H9 (cell line): ENCODE data around the gene SYP. TPM values are rescaled to one million over a fixed set of nuclear protein-coding genes. Genes with fewer than 3 reads are reported as not detected.
A peak's percentile ranks its signal among the peaks of the same experiment; 100 is the strongest.

Experiments
- DNase-seq: peaks from one replicate; pipeline ENCODE4 v3.0.0-alpha.2; 2017
- H2AFZ ChIP-seq: one replicate; pipeline ENCODE4 v1.6.1; 2013; ENCODE audit warnings: mild to moderate bottlenecking, low read length, control low read depth, moderate library complexity
- H2AK5ac ChIP-seq: 2 replicates; pipeline ENCODE4 v1.6.1; 2013; ENCODE audit warnings: low read length, control low read depth, mixed read lengths; ENCODE audit not compliant: insufficient read length
- H2BK120ac ChIP-seq: one replicate; pipeline ENCODE4 v1.6.1; 2013; ENCODE audit warnings: low read depth, mild to moderate bottlenecking, low read length, control low read depth, inconsistent platforms; ENCODE audit not compliant: poor library complexity, severe bottlenecking
- H2BK12ac ChIP-seq: 2 replicates; pipeline ENCODE4 v1.6.1; 2013; ENCODE audit warnings: low read length, control low read depth, mixed read lengths, low read depth; ENCODE audit not compliant: insufficient read length
- H2BK15ac ChIP-seq: 2 replicates; pipeline ENCODE4 v1.6.1; 2013; ENCODE audit warnings: low read depth, low read length, control low read depth
- H2BK20ac ChIP-seq: one replicate; pipeline ENCODE4 v1.6.1; 2013; ENCODE audit warnings: low read depth, mild to moderate bottlenecking, low read length, control low read depth, inconsistent platforms; ENCODE audit not compliant: poor library complexity, severe bottlenecking
- H2BK5ac ChIP-seq: 2 replicates; pipeline ENCODE4 v1.6.1; 2013; ENCODE audit warnings: low read length, control low read depth, mixed read lengths; ENCODE audit not compliant: insufficient read length
- H3K14ac ChIP-seq: 2 replicates; pipeline ENCODE4 v1.6.1; 2013; ENCODE audit warnings: low read length, control low read depth; ENCODE audit not compliant: insufficient read depth
- H3K18ac ChIP-seq: 2 replicates; pipeline ENCODE4 v1.6.1; 2013; ENCODE audit warnings: low read depth, mild to moderate bottlenecking, mixed read lengths, low read length, control low read depth; ENCODE audit not compliant: insufficient read length
- H3K23ac ChIP-seq: 2 replicates; pipeline ENCODE4 v1.6.1; 2013; ENCODE audit warnings: low read length, control low read depth, mixed read lengths, low read depth; ENCODE audit not compliant: insufficient read length
- H3K23me2 ChIP-seq: 2 replicates; pipeline ENCODE4 v1.6.1; 2013; ENCODE audit warnings: low read depth, mild to moderate bottlenecking, mixed read lengths, low read length, control low read depth; ENCODE audit not compliant: insufficient read length, poor library complexity, severe bottlenecking
- H3K27ac ChIP-seq: 2 replicates; pipeline ENCODE4 v1.5.1; 2013; ENCODE audit warnings: low read length, control low read depth, mixed read lengths, low read depth; ENCODE audit not compliant: insufficient read length
- H3K27me3 ChIP-seq: 2 replicates; pipeline ENCODE4 v1.6.1; 2013; ENCODE audit warnings: low read length, control low read depth, inconsistent platforms; ENCODE audit not compliant: insufficient read depth
- H3K4ac ChIP-seq: 2 replicates; pipeline ENCODE4 v1.6.1; 2013; ENCODE audit warnings: low read depth, mild to moderate bottlenecking, control low read depth, inconsistent platforms, low read length, moderate library complexity
- H3K4me1 ChIP-seq: 2 replicates; pipeline ENCODE4 v1.6.1; 2013; ENCODE audit warnings: low read length, control low read depth, inconsistent platforms; ENCODE audit not compliant: insufficient read depth
- H3K4me2 ChIP-seq: 2 replicates; pipeline ENCODE4 v1.6.1; 2013; ENCODE audit warnings: low read length, control low read depth, mixed read lengths; ENCODE audit not compliant: insufficient read length, insufficient read depth
- H3K56ac ChIP-seq: 2 replicates; pipeline ENCODE4 v1.6.1; 2013; ENCODE audit warnings: low read depth, mild to moderate bottlenecking, mixed read lengths, low read length, control low read depth; ENCODE audit not compliant: insufficient read length
- H3K79me1 ChIP-seq: 2 replicates; pipeline ENCODE4 v1.6.1; 2013; ENCODE audit warnings: low read depth, mild to moderate bottlenecking, moderate library complexity, low read length, control low read depth, inconsistent platforms; ENCODE audit not compliant: insufficient read depth, poor library complexity, severe bottlenecking
- H3K79me2 ChIP-seq: 2 replicates; pipeline ENCODE4 v1.6.1; 2013; ENCODE audit warnings: low read length, control low read depth, inconsistent platforms; ENCODE audit not compliant: insufficient read depth
- H3K9ac ChIP-seq: 2 replicates; pipeline ENCODE4 v1.6.1; 2013; ENCODE audit warnings: low read length, control low read depth, mixed read lengths; ENCODE audit not compliant: insufficient read length; ENCODE audit errors: extremely low read depth
- H3K9me3 ChIP-seq: one replicate; pipeline ENCODE4 v1.6.1; 2013; ENCODE audit warnings: low read depth, low read length, inconsistent platforms; ENCODE audit not compliant: control insufficient read depth
- H3T11ph ChIP-seq: one replicate; pipeline ENCODE4 v1.6.1; 2013; ENCODE audit warnings: mild to moderate bottlenecking, low read length, control low read depth, inconsistent platforms
- H4K20me1 ChIP-seq: one replicate; pipeline ENCODE4 v1.6.1; 2013; ENCODE audit not compliant: control insufficient read depth, insufficient read length, insufficient read depth
- H4K5ac ChIP-seq: 2 replicates; pipeline ENCODE4 v1.6.1; 2013; ENCODE audit warnings: low read depth, mild to moderate bottlenecking, mixed read lengths, low read length, control low read depth; ENCODE audit not compliant: insufficient read length
- H4K8ac ChIP-seq: replicated peaks from 2 replicates; pipeline ENCODE4 v1.6.1; 2013; ENCODE audit warnings: low read length, control low read depth, mixed read lengths, low read depth; ENCODE audit not compliant: insufficient read length
- H4K91ac ChIP-seq: 2 replicates; pipeline ENCODE4 v1.6.1; 2013; ENCODE audit warnings: low read depth, mild to moderate bottlenecking, moderate library complexity, mixed read lengths, low read length, control low read depth; ENCODE audit not compliant: insufficient read length
- H3K27ac Mint-ChIP-seq, 3 experiments: 2 replicates in 2 of 3; 3 replicates in 1 of 3; pipeline ENCODE4 v1.8.0; 2020 to 2021; ENCODE audit warnings: mixed read lengths in 3 of 3, mild to moderate bottlenecking in 1 of 3, moderate library complexity in 1 of 3
- H3K27me3 Mint-ChIP-seq: 2 replicates; pipeline ENCODE4 v1.8.0; 2021; ENCODE audit warnings: low read depth, mild to moderate bottlenecking, moderate library complexity, mixed read lengths
- H3K36me3 Mint-ChIP-seq, 3 experiments: 2 replicates in 2 of 3; 3 replicates in 1 of 3; pipeline ENCODE4 v1.8.0; 2020 to 2021; ENCODE audit warnings: low read depth in 3 of 3, mixed read lengths in 3 of 3; ENCODE audit not compliant: insufficient read depth in 1 of 3
- H3K4me1 Mint-ChIP-seq, 2 experiments: 2 replicates each; pipeline ENCODE4 v1.8.0; 2020; ENCODE audit warnings: mixed read lengths in 2 of 2
- H3K4me3 Mint-ChIP-seq, 2 experiments: 2 replicates in 1 of 2; 3 replicates in 1 of 2; pipeline ENCODE4 v1.8.0; 2020 to 2021; ENCODE audit warnings: mild to moderate bottlenecking in 2 of 2, mixed read lengths in 2 of 2, moderate library complexity in 1 of 2
- H3K9me3 Mint-ChIP-seq, 2 experiments: 2 replicates in 1 of 2; 3 replicates in 1 of 2; pipeline ENCODE4 v1.8.0; 2020; ENCODE audit warnings: mild to moderate bottlenecking in 2 of 2, mixed read lengths in 2 of 2, moderate library complexity in 1 of 2
- WGBS: extraction: QIAGEN DNeasy Blood & Tissue Kit; methylation state at CpG from one replicate; pipeline ENCODE4 v1.1.7; 2013; ENCODE audit warnings: missing lambda C conversion rate, low lambda C conversion rate, mixed read lengths; ENCODE audit not compliant: insufficient read length; ENCODE audit errors: extremely low coverage; 5-methylcytosine and 5-hydroxymethylcytosine counted together
- total RNA-seq: library from RNA; stranded (reverse); gene quantifications from 2 replicates; pipeline ENCODE4 v1.2.1, GENCODE V29; 2021
- TF ChIP-seq, protein P1 (sequence below): fragments of 200-600 bp; sonication (generic); conservative IDR thresholded peaks from 3 replicates; pipeline ENCODE4 v1.8.0; 2021; ENCODE audit warnings: antibody characterized with exemption, mild to moderate bottlenecking

Gene SYP
- total RNA-seq, 1 experiment from 2014 or later = 1.8 TPM

DNA sequence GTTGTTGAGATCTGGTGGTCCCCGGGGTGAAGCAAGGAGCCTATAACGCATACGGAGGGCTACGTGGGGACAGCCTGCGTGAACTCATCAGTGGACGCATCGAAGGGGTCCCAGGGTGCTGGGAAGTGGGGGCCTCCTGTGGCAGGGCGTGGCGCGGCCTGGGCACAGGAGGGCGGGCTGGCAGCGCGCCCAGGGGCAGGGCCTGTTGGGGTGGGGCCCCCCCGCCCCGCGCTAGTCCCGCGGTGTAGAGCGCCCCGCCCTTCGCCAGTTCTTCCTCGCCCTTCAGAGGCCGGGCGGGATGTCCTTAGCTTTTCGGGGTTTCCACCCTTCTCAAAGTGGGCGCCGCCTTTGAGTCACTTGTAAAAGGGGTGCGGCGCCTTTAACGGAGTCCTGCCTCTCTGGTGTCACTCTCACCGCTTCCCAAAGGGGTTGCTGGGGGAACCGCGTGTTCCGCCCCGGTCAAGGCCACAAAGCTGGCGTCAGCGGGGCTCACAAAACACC, 27.7 kb downstream of the SYP start:
- H2AFZ ChIP-seq = no peak overlapping the region
- peak overlapping the region; percentile 66 to 81 for H3K4me3 Mint-ChIP-seq
- no peak overlapping the region for H3K9ac ChIP-seq
- H3T11ph ChIP-seq = no peak overlapping the region
- no peak overlapping the region for H3K18ac ChIP-seq
- no peak overlapping the region for H2BK20ac ChIP-seq
- no peak overlapping the region for H2BK12ac ChIP-seq
- H3K79me2 ChIP-seq = no peaks in the 10 kb centered on the region
- no peak overlapping the region for H2BK120ac ChIP-seq
- no peak overlapping the region for H3K27ac ChIP-seq
- peaks cover 40% of the 10 kb centered on the region for H3K27me3 Mint-ChIP-seq
- H3K9me3 Mint-ChIP-seq = peaks cover 68 to 74% of the 10 kb centered on the region in 2 experiments
- no peak overlapping the region for H3K14ac ChIP-seq
- H4K8ac ChIP-seq = no peak overlapping the region
- H3K27me3 ChIP-seq = no peaks in the 10 kb centered on the region; the same call in 1 of the 2 replicates
- no peak overlapping the region for H3K56ac ChIP-seq
- peaks cover 22 to 37% (median 23%) of the 10 kb centered on the region in 3 experiments for H3K36me3 Mint-ChIP-seq
- peaks cover 3 to 19% of the 10 kb centered on the region in 2 experiments for H3K4me1 Mint-ChIP-seq
- no peak overlapping the region for H2BK15ac ChIP-seq
- H3K4ac ChIP-seq = no peak overlapping the region
- no peak overlapping the region for H3K27ac Mint-ChIP-seq
- no peak overlapping the region for H3K23ac ChIP-seq
- no peak for DNase-seq
- WGBS = no CpG with 5 or more reads among the region's 37 CpGs
- H2AK5ac ChIP-seq = no peak overlapping the region
- TF ChIP-seq, protein P1, sequence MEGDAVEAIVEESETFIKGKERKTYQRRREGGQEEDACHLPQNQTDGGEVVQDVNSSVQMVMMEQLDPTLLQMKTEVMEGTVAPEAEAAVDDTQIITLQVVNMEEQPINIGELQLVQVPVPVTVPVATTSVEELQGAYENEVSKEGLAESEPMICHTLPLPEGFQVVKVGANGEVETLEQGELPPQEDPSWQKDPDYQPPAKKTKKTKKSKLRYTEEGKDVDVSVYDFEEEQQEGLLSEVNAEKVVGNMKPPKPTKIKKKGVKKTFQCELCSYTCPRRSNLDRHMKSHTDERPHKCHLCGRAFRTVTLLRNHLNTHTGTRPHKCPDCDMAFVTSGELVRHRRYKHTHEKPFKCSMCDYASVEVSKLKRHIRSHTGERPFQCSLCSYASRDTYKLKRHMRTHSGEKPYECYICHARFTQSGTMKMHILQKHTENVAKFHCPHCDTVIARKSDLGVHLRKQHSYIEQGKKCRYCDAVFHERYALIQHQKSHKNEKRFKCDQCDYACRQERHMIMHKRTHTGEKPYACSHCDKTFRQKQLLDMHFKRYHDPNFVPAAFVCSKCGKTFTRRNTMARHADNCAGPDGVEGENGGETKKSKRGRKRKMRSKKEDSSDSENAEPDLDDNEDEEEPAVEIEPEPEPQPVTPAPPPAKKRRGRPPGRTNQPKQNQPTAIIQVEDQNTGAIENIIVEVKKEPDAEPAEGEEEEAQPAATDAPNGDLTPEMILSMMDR = no peak
- no peaks in the 10 kb centered on the region for H3K4me1 ChIP-seq
- no peak overlapping the region for H4K91ac ChIP-seq
- H3K4me2 ChIP-seq = peak overlapping the region; percentile 71
- peaks cover 12% of the 10 kb centered on the region for H3K23me2 ChIP-seq
- no peaks in the 10 kb centered on the region for H4K20me1 ChIP-seq
- H4K5ac ChIP-seq = no peak overlapping the region
- H3K79me1 ChIP-seq = no peaks in the 10 kb centered on the region
- H2BK5ac ChIP-seq = no peak overlapping the region
- H3K9me3 ChIP-seq = peaks cover 15% of the 10 kb centered on the region
